ENCODE data around the gene FN1.

DNA sequence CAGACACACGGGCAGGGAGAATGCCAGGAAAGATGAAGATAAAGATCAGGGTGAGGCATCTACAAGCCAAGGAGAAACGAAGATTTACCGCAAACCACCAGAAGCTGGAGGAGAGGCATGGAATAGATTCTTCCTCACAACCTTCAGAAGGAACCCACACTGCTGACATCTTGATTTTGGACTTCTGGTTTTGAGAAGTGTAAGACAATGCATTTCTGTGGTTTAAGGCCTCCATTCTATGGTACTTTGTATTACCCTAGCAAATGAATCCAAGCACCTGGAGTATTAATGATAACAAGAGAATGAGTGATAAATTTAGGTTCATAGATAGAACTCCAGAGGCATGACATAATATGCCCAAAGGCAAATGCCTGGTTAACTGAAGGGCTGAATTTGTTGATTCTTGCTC lies 11.8 kb upstream of the FN1 start:
- TF ChIP-seq CTCF (tag by site-specific recombination; IDR thresholded peaks at IDR 0.05) = no peak
- TF ChIP-seq ZNF274 (IDR thresholded peaks at IDR 0.05; ENCODE audit: low read length) = no peak
- TF ChIP-seq ZNF274 (tag by site-specific recombination; IDR thresholded peaks at IDR 0.05; ENCODE audit: borderline replicate concordance) = no peak
- TF ChIP-seq ZNF423 (tag by site-specific recombination; IDR thresholded peaks at IDR 0.05) = no peak
- no peak for TF ChIP-seq ZNF707 (tag by site-specific recombination; IDR thresholded peaks at IDR 0.05)
- TF ChIP-seq ZNF138 (tag by site-specific recombination; IDR thresholded peaks at IDR 0.05; ENCODE audit: borderline replicate concordance) = no peak
- no peak for TF ChIP-seq ZNF114 (tag by site-specific recombination; IDR thresholded peaks at IDR 0.05)
- no peak for TF ChIP-seq ZNF132 (tag by site-specific recombination; IDR thresholded peaks at IDR 0.05; ENCODE audit: borderline replicate concordance)
- TF ChIP-seq YY1 (tag by site-specific recombination; IDR thresholded peaks at IDR 0.05) = no peak
